ENCODE results near the gene RPL27A. TPM values are rescaled to one million over a fixed set of nuclear protein-coding genes. Genes with fewer than 3 reads are reported as not detected.

The RPL27A gene
- total RNA-seq, 1 donor, result 1,658 TPM

GRCh38 chr11:8672346-8672745 lies 10.2 kb upstream of the RPL27A start:
- no peak for DNase-seq (ENCODE audit: low read depth in 2 of 3, low spot score in 2 of 3)

- DNase-seq (ENCODE audit: low read depth in 2 of 3, low spot score in 2 of 3), result no peak
Measured at GRCh38 chr11:8674859-8675258, 7.7 kb upstream of the RPL27A start.

- DNase-seq (ENCODE audit: low read depth in 2 of 3, low spot score in 2 of 3), result no peak
Measured at GRCh38 chr11:8676458-8676857, 6.1 kb upstream of the RPL27A start.

GRCh38 chr11:8679006-8679405 lies 3.6 kb upstream of the RPL27A start:
- no peak for DNase-seq (ENCODE audit: low read depth in 2 of 3, low spot score in 2 of 3)

- DNase-seq (ENCODE audit: low read depth in 2 of 3, low spot score in 2 of 3), result no peak
Measured at GRCh38 chr11:8681837-8682302, 722 bp upstream of the RPL27A start.

- no peak for DNase-seq (ENCODE audit: low read depth in 2 of 3, low spot score in 2 of 3)
Measured at GRCh38 chr11:8683115-8683807, 669 bp downstream of the RPL27A start.

GRCh38 chr11:8684600-8685290 lies 2.2 kb downstream of the RPL27A start:
- no peak for DNase-seq (ENCODE audit: low read depth in 2 of 3, low spot score in 2 of 3)

- DNase-seq (ENCODE audit: low read depth in 2 of 3, low spot score in 2 of 3), result no peak
Measured at GRCh38 chr11:8685306-8685705, 2.7 kb downstream of the RPL27A start.

- DNase-seq (ENCODE audit: low read depth in 2 of 3, low spot score in 2 of 3), result no peak
Measured at GRCh38 chr11:8685820-8686219, 3.2 kb downstream of the RPL27A start.

- no peak for DNase-seq (ENCODE audit: low read depth in 2 of 3, low spot score in 2 of 3)
Measured at GRCh38 chr11:8686325-8686724, 3.7 kb downstream of the RPL27A start.

GRCh38 chr11:8688414-8689362 lies 6.1 kb downstream of the RPL27A start:
- peak; percentile 63 to 82 (median 81) for DNase-seq (ENCODE audit: low read depth in 2 of 3, low spot score in 2 of 3)

GRCh38 chr11:8689726-8690255 lies 7.2 kb downstream of the RPL27A start:
- no peak for DNase-seq (ENCODE audit: low read depth in 2 of 3, low spot score in 2 of 3)

- no peak for DNase-seq (ENCODE audit: low read depth in 2 of 3, low spot score in 2 of 3)
Measured at GRCh38 chr11:8690374-8691342, 8.1 kb downstream of the RPL27A start.

- no peak for DNase-seq (ENCODE audit: low read depth in 2 of 3, low spot score in 2 of 3)
Measured at GRCh38 chr11:8691601-8692000, 9.0 kb downstream of the RPL27A start.

GRCh38 chr11:8692417-8692816 lies 9.8 kb downstream of the RPL27A start:
- no peak for DNase-seq (ENCODE audit: low read depth in 2 of 3, low spot score in 2 of 3)

GRCh38 chr11:8693010-8693551 lies 10.5 kb downstream of the RPL27A start:
- no peak for DNase-seq (ENCODE audit: low read depth in 2 of 3, low spot score in 2 of 3)

GRCh38 chr11:8693555-8693954 lies 11.0 kb downstream of the RPL27A start:
- DNase-seq (ENCODE audit: low read depth in 2 of 3, low spot score in 2 of 3), result no peak

- DNase-seq (ENCODE audit: low read depth in 2 of 3, low spot score in 2 of 3), result no peak
Measured at GRCh38 chr11:8694137-8694536, 11.5 kb downstream of the RPL27A start.

GRCh38 chr11:8697054-8697453 lies 14.5 kb downstream of the RPL27A start:
- no peak for DNase-seq (ENCODE audit: low read depth in 2 of 3, low spot score in 2 of 3)

Measured in hematopoietic multipotent progenitor cell (in vitro differentiated cells).